CD4-positive, alpha-beta memory T cell (primary cell): ENCODE results near the gene CLPX. TPM values are rescaled to one million over a fixed set of nuclear protein-coding genes. Genes with fewer than 3 reads are reported as not detected.

Source experiments
- CTCF ChIA-PET: fragments of 350-600 bp; sonication (Branson Sonifier 250); formaldehyde crosslinking; loops from one replicate; lab custom pipeline; 2021; ENCODE audit warnings: inconsistent platforms; ENCODE audit not compliant: partially characterized antibody; lab: Charles Lee
- POLR2A ChIA-PET: fragments of 350-600 bp; sonication (Branson Sonifier 250); formaldehyde crosslinking; loops from one replicate; lab custom pipeline; 2021; ENCODE audit not compliant: partially characterized antibody; lab: Charles Lee
- DNase-seq, 5 donors: peaks; one replicate each; pipeline versions ENCODE4 v3.0.0 to v3.0.0-alpha.2; 2020 to 2022; ENCODE audit warnings: mixed read lengths in 1 of 5
- H3K27ac ChIP-seq: one replicate; pipeline ENCODE4 v1.7.0; 2013; ENCODE audit warnings: low read depth, low read length
- H3K27me3 ChIP-seq: 2 replicates; pipeline ENCODE4 v1.7.0; 2013; ENCODE audit warnings: mild to moderate bottlenecking, low read length, moderate library complexity; ENCODE audit not compliant: insufficient read depth
- H3K36me3 ChIP-seq: 2 replicates; pipeline ENCODE4 v1.7.0; 2013; ENCODE audit warnings: mild to moderate bottlenecking, low read length, moderate library complexity; ENCODE audit not compliant: insufficient read depth
- H3K4me1 ChIP-seq: 2 replicates; pipeline ENCODE4 v1.7.0; 2013; ENCODE audit warnings: mild to moderate bottlenecking, low read length, moderate library complexity; ENCODE audit not compliant: insufficient read depth
- H3K4me3 ChIP-seq, 2 donors: one replicate each; pipeline ENCODE4 v1.7.0; 2013; ENCODE audit warnings: low read length in 2 of 2, mild to moderate bottlenecking in 1 of 2
- H3K9me3 ChIP-seq, 2 donors: one replicate each; pipeline ENCODE4 v1.7.0; 2013; ENCODE audit warnings: low read length in 2 of 2, control low read depth in 1 of 2; ENCODE audit not compliant: control insufficient read depth in 1 of 2
- H3K27ac Mint-ChIP-seq, 7 donors: one replicate each; pipeline ENCODE4 v1.8.0; 2020 to 2021; ENCODE audit warnings: mixed read lengths in 7 of 7, mild to moderate bottlenecking in 6 of 7, inconsistent platforms in 3 of 7, moderate library complexity in 3 of 7
- H3K27me3 Mint-ChIP-seq, 2 donors: one replicate each; pipeline ENCODE4 v1.8.0; 2020 to 2021; ENCODE audit warnings: mixed read lengths in 2 of 2
- H3K36me3 Mint-ChIP-seq, 2 donors: one replicate each; pipeline ENCODE4 v1.8.0; 2020 to 2021; ENCODE audit warnings: mixed read lengths in 2 of 2, inconsistent platforms in 1 of 2, mild to moderate bottlenecking in 1 of 2
- H3K4me1 Mint-ChIP-seq, 4 donors: one replicate each; pipeline ENCODE4 v1.8.0; 2020 to 2021; ENCODE audit warnings: mixed read lengths in 4 of 4, mild to moderate bottlenecking in 1 of 4
- H3K4me3 Mint-ChIP-seq, 8 donors: one replicate each; pipeline ENCODE4 v1.8.0; 2020 to 2021; ENCODE audit warnings: mixed read lengths in 8 of 8, mild to moderate bottlenecking in 7 of 8, moderate library complexity in 6 of 8, inconsistent platforms in 3 of 8
- H3K9me3 Mint-ChIP-seq, 8 donors: one replicate each; pipeline ENCODE4 v1.8.0; 2020 to 2021; ENCODE audit warnings: mixed read lengths in 8 of 8, mild to moderate bottlenecking in 5 of 8, inconsistent platforms in 3 of 8, moderate library complexity in 1 of 8
- intact Hi-C: fragments of 100-400 bp; cut with micrococcal nuclease; formaldehyde crosslinking; loops from one replicate; pipeline ENCODE4 v1.15.1; 2023
- polyA plus RNA-seq, 2 donors: library from polyadenylated mRNA; unstranded; fragments of 300-500 nt; fragmentation: Illumina TruSeq; gene quantifications; one replicate each; pipeline ENCODE4 v1.2.3, GENCODE V29; 2021
- total RNA-seq, 2 experiments: library from RNA; stranded (reverse); gene quantifications; one replicate each; pipeline ENCODE4 v1.2.3, GENCODE V29; 2021

CLPX gene
- total and polyA plus RNA-seq, 4 experiments from 2014 or later, result 28.1 to 52.4 (median 40.6) TPM

DNA sequence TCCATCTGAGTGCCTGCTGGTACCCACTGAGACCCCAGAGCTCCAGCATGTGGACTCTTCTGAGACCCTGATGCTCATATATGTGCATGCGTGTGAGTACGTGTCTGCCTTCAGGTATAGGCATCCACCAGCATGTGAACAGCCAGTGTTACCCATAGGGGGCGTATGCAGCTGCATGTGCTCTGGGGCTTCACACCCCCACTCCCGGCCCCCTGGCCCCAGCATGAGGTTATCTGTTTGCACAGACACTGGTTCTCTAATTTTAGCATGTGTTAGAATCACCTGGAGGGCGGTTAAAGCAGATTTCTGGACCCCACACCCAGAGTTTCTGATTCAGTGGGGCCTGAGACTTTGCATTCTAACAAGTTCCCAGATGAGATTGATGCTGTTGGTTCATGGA, 27.0 kb upstream of the CLPX start:
- Mint-ChIP-seq H3K27me3 (peaks cover 0 to 3% of the 10 kb centered on the region in 2 donors), H3K4me1 (no peaks in the 10 kb centered on the region), H3K36me3 (no peaks in the 10 kb centered on the region), H3K9me3 (no peaks in the 10 kb centered on the region), H3K4me3 (no peak overlapping the region), H3K27ac (no peak overlapping the region)
- Histone ChIP-seq H3K27me3 (no peaks in the 10 kb centered on the region), H3K4me3 (no peak overlapping the region), H3K4me1 (no peaks in the 10 kb centered on the region), H3K9me3 (no peaks in the 10 kb centered on the region), H3K27ac (no peak overlapping the region), H3K36me3 (no peaks in the 10 kb centered on the region)
- ChIA-PET CTCF (interaction anchor here (0.9 to 1.3 kb wide), 4 partner anchors 18 to 86 kb away, joined by 3 to 5 read pairs (median 4); no protein-coding TSS in a partner anchor), POLR2A (no interaction called here)
- peak in 4 of 5 donors; percentile 12 to 19 (median 14) for DNase-seq
- intact Hi-C loops, result loop anchor here (1.0 kb wide), 1 partner anchor 85 kb away; no protein-coding TSS in a partner anchor

- Histone ChIP-seq H3K9me3 (no peaks in the 10 kb centered on the region), H3K4me1 (no peaks in the 10 kb centered on the region), H3K4me3 (no peak overlapping the region), H3K27ac (no peak overlapping the region), H3K27me3 (no peaks in the 10 kb centered on the region), H3K36me3 (no peaks in the 10 kb centered on the region)
- ChIA-PET CTCF (interaction anchor here (0.9 to 1.3 kb wide), 4 partner anchors 17 to 86 kb away, joined by 3 to 5 read pairs (median 4); no protein-coding TSS in a partner anchor), POLR2A (no interaction called here)
- H3K36me3 Mint-ChIP-seq, result no peaks in the 10 kb centered on the region
- DNase-seq, result no peak
- H3K9me3 Mint-ChIP-seq, result no peaks in the 10 kb centered on the region
- peaks cover 0 to 5% of the 10 kb centered on the region in 2 donors for H3K27me3 Mint-ChIP-seq
- no peak overlapping the region for H3K27ac Mint-ChIP-seq
- H3K4me1 Mint-ChIP-seq, result no peaks in the 10 kb centered on the region
- no peak overlapping the region for H3K4me3 Mint-ChIP-seq
- intact Hi-C loops, result no loop called here
These were observed 26.4 kb upstream of the CLPX start for GRCh38 chr15:65211482-65211982.

- no peak within 1 kb of the TSS for H3K27ac Mint-ChIP-seq
- H3K27me3 ChIP-seq, result no peaks in the 10 kb centered on the region
- H3K27me3 Mint-ChIP-seq, result peaks cover 2 to 5% of the 10 kb centered on the region in 2 donors
- CTCF ChIA-PET, result interaction anchor here (1.1 kb wide), 1 partner anchor 25 kb away, joined by 3 read pairs; no protein-coding TSS in a partner anchor
- H3K4me1 Mint-ChIP-seq, result no peaks in the 10 kb centered on the region
- H3K36me3 ChIP-seq, result no peaks in the 10 kb centered on the region
- no peak within 1 kb of the TSS for H3K4me3 ChIP-seq
- no peaks in the 10 kb centered on the region for H3K4me1 ChIP-seq
- H3K36me3 Mint-ChIP-seq, result no peaks in the 10 kb centered on the region
- intact Hi-C loops, result no loop called here
- POLR2A ChIA-PET, result no interaction called here
- no peaks in the 10 kb centered on the region for H3K9me3 Mint-ChIP-seq
- H3K9me3 ChIP-seq, result no peaks in the 10 kb centered on the region
- H3K4me3 Mint-ChIP-seq, result no peak within 1 kb of the TSS
- H3K27ac ChIP-seq, result no peak within 1 kb of the TSS
- no peak for DNase-seq
These were observed 25.8 kb upstream of the CLPX start, which contains the start of gene CILP for GRCh38 chr15:65210770-65211481. Gene CILP (minus strand): TSS chr15:65211473. CDS start chr15:65209755, 1,718 bp downstream.

DNA sequence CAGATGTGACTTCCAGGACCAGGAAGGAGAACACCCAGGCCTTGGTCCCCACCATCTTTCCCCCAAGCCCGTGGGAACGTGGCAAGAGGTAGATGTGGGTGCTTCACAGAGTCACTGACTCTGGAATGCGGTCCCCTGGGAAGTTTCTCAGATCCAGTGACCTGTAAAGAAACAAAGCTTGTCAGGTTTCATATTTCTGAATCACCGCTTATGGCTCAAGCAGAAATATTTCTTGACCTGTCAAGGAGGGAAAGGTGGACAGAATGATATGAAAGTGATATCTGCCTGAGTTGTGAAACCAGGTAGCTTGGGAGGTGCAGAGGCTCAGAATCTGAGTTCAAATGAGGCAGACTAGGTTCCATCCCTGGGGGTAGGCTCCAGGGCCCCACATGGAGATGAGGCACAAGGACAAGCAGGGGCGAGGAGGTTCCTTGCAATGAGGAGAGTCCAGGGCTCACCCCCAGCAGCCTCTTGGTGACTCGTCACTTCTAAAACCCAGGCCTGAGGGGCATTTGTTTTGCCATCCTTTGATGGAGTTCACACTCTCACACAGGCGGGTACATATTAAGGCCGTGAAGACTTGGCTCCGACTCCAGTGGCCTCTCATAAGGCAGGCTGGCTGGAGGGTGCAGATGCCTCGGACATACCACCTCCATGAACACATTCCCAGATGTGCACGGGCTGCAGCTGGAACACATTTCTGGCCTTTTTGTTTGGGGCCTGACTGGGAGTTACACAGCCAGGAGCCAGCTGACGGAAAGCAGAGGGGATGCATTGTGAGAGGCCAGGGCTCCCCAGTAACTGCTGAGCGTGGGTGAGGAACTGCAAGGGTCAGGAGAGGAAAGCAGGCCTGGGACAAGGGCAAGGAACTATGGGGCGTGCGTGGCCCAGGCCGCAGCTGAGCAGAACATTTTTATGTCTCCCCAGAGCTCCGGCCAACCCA, 24.8 kb upstream of the CLPX start:
- Mint-ChIP-seq H3K4me3 (no peak overlapping the region), H3K9me3 (no peaks in the 10 kb centered on the region), H3K27ac (no peak overlapping the region), H3K36me3 (no peaks in the 10 kb centered on the region), H3K4me1 (no peaks in the 10 kb centered on the region), H3K27me3 (peaks cover 2 to 5% of the 10 kb centered on the region in 2 donors)
- no peaks in the 10 kb centered on the region for H3K27me3 ChIP-seq
- H3K4me1 ChIP-seq, result no peaks in the 10 kb centered on the region
- ChIA-PET POLR2A (no interaction called here), CTCF (no interaction called here)
- DNase-seq, result no peak
- no peaks in the 10 kb centered on the region for H3K9me3 ChIP-seq
- intact Hi-C loops, result no loop called here
- no peaks in the 10 kb centered on the region for H3K36me3 ChIP-seq
- H3K4me3 ChIP-seq, result no peak overlapping the region
- H3K27ac ChIP-seq, result no peak overlapping the region

GRCh38 chr15:65208647-65209046, 23.5 kb upstream of the CLPX start:
- no peaks in the 10 kb centered on the region for H3K36me3 ChIP-seq
- no peaks in the 10 kb centered on the region for H3K4me1 Mint-ChIP-seq
- no peak overlapping the region for H3K4me3 ChIP-seq
- no peaks in the 10 kb centered on the region for H3K36me3 Mint-ChIP-seq
- H3K27ac Mint-ChIP-seq, result no peak overlapping the region
- H3K27me3 ChIP-seq, result no peaks in the 10 kb centered on the region
- H3K27me3 Mint-ChIP-seq, result peaks cover 2 to 5% of the 10 kb centered on the region in 2 donors
- H3K27ac ChIP-seq, result no peak overlapping the region
- ChIA-PET POLR2A (interaction anchor here (1.1 kb wide), 1 partner anchor 96 kb away, joined by 5 read pairs; the partner anchor contains the start of gene RNU5B-1), CTCF (interaction anchor here (0.9 kb wide), 1 partner anchor 89 kb away, joined by 3 read pairs; no protein-coding TSS in a partner anchor)
- DNase-seq, result no peak
- intact Hi-C loops, result no loop called here
- no peaks in the 10 kb centered on the region for H3K9me3 Mint-ChIP-seq
- no peaks in the 10 kb centered on the region for H3K4me1 ChIP-seq
- no peak overlapping the region for H3K4me3 Mint-ChIP-seq
- no peaks in the 10 kb centered on the region for H3K9me3 ChIP-seq

- Histone ChIP-seq H3K9me3 (no peaks in the 10 kb centered on the region), H3K27me3 (no peaks in the 10 kb centered on the region), H3K4me3 (no peak overlapping the region), H3K27ac (no peak overlapping the region), H3K36me3 (no peaks in the 10 kb centered on the region), H3K4me1 (no peaks in the 10 kb centered on the region)
- H3K27ac Mint-ChIP-seq, result no peak overlapping the region
- DNase-seq, result no peak
- POLR2A ChIA-PET, result no interaction called here
- CTCF ChIA-PET, result interaction anchor here (0.7 kb wide), 1 partner anchor 90 kb away, joined by 3 read pairs; no protein-coding TSS in a partner anchor
- intact Hi-C loops, result no loop called here
- H3K36me3 Mint-ChIP-seq, result no peaks in the 10 kb centered on the region
- no peak overlapping the region for H3K4me3 Mint-ChIP-seq
- peaks cover 0 to 2% (median 0%) of the 10 kb centered on the region in 8 donors for H3K9me3 Mint-ChIP-seq
- H3K27me3 Mint-ChIP-seq, result peaks cover 2 to 5% of the 10 kb centered on the region in 2 donors
- H3K4me1 Mint-ChIP-seq, result no peaks in the 10 kb centered on the region
These were observed 22.2 kb upstream of the CLPX start for GRCh38 chr15:65207280-65207840.
